Nephron progenitor cell (in vitro differentiated cells): Measurements from ENCODE around the gene ZNF700.
"Not testable (repeated sequence)": the region's sequence is repeated elsewhere in the genome, so short reads cannot be mapped to it uniquely, and the experiment has no call there.

Experiments used
- DNase-seq: peaks from one replicate; pipeline ENCODE4 v3.0.0; 2021
- H3K27ac Mint-ChIP-seq: 2 replicates; pipeline ENCODE4 v1.8.0; 2021; ENCODE audit warnings: mild to moderate bottlenecking, moderate library complexity, mixed read lengths
- H3K27me3 Mint-ChIP-seq: 2 replicates; pipeline ENCODE4 v1.8.0; 2021; ENCODE audit warnings: mild to moderate bottlenecking, low read depth, mixed read lengths; ENCODE audit not compliant: poor library complexity
- H3K36me3 Mint-ChIP-seq: 2 replicates; pipeline ENCODE4 v1.8.0; 2021; ENCODE audit warnings: low read depth, mixed read lengths
- H3K4me1 Mint-ChIP-seq: 2 replicates; pipeline ENCODE4 v1.8.0; 2021; ENCODE audit warnings: mixed read lengths
- H3K4me3 Mint-ChIP-seq: 2 replicates; pipeline ENCODE4 v1.8.0; 2021; ENCODE audit warnings: mild to moderate bottlenecking, moderate library complexity, mixed read lengths
- H3K9me3 Mint-ChIP-seq: 2 replicates; pipeline ENCODE4 v1.8.0; 2021; ENCODE audit warnings: mild to moderate bottlenecking, moderate library complexity, mixed read lengths
- TF ChIP-seq, protein P1 (sequence below): fragments of 200-600 bp; sonication (generic); IDR thresholded peaks from 2 replicates; pipeline ENCODE4 v1.5.0; 2021; ENCODE audit warnings: antibody characterized with exemption

The ZNF700 gene

DNA sequence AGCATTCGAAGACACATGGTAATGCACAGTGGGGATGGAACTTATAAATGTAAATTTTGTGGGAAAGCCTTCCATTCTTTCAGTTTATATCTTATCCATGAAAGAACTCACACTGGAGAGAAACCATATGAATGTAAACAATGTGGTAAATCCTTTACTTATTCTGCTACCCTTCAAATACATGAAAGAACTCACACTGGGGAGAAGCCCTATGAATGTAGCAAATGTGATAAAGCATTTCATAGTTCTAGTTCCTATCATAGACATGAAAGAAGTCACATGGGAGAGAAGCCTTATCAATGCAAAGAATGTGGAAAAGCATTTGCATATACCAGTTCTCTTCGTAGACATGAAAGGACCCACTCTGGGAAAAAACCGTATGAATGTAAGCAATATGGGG, 23.7 kb downstream of the ZNF700 start:
- Mint-ChIP-seq H3K4me3 (no peak overlapping the region), H3K9me3 (peaks cover 100% of the 10 kb centered on the region), H3K36me3 (peaks cover 100% of the 10 kb centered on the region), H3K27ac (no peak overlapping the region), H3K27me3 (peaks cover 8% of the 10 kb centered on the region), H3K4me1 (no peaks in the 10 kb centered on the region)
- no peak for DNase-seq
- TF ChIP-seq, protein P1, sequence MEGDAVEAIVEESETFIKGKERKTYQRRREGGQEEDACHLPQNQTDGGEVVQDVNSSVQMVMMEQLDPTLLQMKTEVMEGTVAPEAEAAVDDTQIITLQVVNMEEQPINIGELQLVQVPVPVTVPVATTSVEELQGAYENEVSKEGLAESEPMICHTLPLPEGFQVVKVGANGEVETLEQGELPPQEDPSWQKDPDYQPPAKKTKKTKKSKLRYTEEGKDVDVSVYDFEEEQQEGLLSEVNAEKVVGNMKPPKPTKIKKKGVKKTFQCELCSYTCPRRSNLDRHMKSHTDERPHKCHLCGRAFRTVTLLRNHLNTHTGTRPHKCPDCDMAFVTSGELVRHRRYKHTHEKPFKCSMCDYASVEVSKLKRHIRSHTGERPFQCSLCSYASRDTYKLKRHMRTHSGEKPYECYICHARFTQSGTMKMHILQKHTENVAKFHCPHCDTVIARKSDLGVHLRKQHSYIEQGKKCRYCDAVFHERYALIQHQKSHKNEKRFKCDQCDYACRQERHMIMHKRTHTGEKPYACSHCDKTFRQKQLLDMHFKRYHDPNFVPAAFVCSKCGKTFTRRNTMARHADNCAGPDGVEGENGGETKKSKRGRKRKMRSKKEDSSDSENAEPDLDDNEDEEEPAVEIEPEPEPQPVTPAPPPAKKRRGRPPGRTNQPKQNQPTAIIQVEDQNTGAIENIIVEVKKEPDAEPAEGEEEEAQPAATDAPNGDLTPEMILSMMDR: no peak

DNA sequence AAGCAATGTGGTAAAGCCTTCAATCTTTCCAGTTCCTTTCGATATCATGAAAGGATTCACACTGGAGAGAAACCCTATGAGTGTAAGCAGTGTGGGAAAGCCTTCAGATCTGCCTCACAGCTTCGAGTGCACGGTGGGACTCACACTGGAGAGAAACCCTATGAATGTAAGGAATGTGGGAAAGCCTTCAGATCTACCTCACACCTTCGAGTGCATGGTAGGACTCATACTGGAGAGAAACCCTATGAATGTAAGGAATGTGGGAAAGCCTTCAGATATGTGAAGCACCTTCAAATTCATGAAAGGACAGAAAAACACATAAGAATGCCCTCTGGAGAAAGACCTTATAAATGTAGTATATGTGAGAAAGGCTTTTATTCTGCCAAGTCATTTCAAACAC, 24.3 kb downstream of the ZNF700 start:
- Mint-ChIP-seq H3K4me3 (no peak overlapping the region), H3K9me3 (peaks cover 100% of the 10 kb centered on the region), H3K4me1 (no peaks in the 10 kb centered on the region), H3K27ac (no peak overlapping the region), H3K27me3 (peaks cover 8% of the 10 kb centered on the region), H3K36me3 (peaks cover 99% of the 10 kb centered on the region)
- DNase-seq: no peak
- TF ChIP-seq, protein P1: no peak

DNA sequence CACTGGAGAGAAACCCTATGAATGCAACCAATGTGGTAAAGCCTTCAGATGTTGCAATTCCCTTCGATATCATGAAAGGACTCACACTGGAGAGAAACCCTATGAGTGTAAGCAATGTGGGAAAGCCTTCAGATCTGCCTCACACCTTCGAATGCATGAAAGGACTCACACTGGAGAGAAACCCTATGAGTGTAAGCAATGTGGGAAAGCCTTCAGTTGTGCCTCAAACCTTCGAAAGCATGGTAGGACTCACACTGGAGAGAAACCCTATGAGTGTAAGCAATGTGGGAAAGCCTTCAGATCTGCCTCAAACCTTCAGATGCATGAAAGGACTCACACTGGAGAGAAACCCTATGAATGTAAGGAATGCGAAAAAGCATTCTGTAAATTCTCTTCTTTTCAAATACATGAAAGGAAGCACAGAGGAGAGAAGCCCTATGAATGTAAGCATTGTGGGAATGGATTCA, 24.7 kb downstream of the ZNF700 start:
- not testable (repeated sequence) for DNase-seq, H3K27ac Mint-ChIP-seq, H3K4me1 Mint-ChIP-seq, H3K27me3 Mint-ChIP-seq, H3K4me3 Mint-ChIP-seq
- Mint-ChIP-seq H3K36me3 (peaks cover 95% of the 10 kb centered on the region), H3K9me3 (peaks cover 100% of the 10 kb centered on the region)

DNA sequence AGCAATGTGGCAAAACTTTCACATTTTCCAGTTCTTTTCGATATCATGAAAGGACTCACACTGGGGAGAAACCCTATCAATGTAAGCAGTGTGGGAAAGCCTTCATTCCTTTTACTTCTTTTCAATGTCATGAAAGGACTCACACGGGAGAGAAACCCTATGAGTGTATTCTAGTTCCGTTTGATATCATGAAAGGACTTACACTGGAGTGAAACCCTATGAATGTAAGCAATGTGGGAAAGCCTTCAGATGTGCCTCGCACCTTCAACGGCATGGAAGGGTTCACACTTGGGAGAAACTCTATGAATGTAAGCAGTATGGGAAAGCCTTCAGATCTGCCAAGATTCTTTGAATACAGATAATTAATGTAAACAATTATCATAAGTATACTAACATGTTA, 25.4 kb downstream of the ZNF700 start:
- Mint-ChIP-seq H3K9me3 (peaks cover 100% of the 10 kb centered on the region), H3K4me1 (no peaks in the 10 kb centered on the region), H3K27me3 (peaks cover 8% of the 10 kb centered on the region), H3K27ac (no peak overlapping the region), H3K36me3 (peaks cover 91% of the 10 kb centered on the region), H3K4me3 (no peak overlapping the region)
- TF ChIP-seq, protein P1: no peak
- no peak for DNase-seq

DNA sequence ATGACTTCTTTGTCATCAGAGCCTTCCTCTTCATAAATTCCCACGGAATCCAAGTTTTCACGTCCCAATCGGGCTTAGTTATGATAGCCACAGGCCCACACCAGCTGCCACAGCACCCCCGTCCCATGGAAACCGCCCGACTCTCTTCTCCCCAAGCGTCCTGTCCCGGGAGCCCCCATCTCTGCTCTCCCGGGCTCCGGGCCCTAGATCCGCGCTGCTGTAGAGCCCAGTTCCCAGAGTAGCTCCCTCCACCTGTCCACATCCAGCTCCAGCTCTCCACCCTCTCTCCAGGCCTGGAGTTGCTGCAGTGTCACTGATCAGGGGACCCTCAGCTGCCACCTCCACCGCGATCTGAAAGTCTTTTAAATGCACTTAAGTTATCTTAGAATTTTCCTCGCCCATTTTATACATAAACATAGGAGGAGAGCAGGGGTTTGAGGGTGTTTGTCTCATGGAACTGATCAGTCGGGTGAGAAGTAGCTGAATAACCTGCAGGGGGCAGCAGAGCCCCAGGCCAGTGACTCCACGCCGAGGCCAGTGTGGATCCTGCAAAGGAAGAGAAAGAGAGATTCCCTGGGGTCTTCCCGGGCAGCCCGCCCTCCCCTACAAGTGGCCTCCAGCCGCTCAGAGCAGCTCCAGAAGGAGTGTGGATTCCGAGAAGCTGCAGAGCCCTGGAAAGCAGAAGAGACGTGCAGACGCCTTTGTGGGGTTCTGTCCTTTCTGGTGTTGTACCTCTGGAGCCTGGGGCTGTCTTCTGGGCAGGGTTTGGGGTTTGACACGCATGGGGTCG, 38.9 kb downstream of the ZNF700 start:
- peak; percentile 82 for DNase-seq
- Mint-ChIP-seq H3K36me3 (peaks cover 23% of the 10 kb centered on the region), H3K9me3 (peaks cover 51% of the 10 kb centered on the region), H3K4me3 (peak overlapping the region; percentile 92), H3K27me3 (peaks cover 24% of the 10 kb centered on the region), H3K27ac (peak overlapping the region; percentile 85), H3K4me1 (peaks cover 31% of the 10 kb centered on the region)
- TF ChIP-seq, protein P1: peak; percentile 88

DNA sequence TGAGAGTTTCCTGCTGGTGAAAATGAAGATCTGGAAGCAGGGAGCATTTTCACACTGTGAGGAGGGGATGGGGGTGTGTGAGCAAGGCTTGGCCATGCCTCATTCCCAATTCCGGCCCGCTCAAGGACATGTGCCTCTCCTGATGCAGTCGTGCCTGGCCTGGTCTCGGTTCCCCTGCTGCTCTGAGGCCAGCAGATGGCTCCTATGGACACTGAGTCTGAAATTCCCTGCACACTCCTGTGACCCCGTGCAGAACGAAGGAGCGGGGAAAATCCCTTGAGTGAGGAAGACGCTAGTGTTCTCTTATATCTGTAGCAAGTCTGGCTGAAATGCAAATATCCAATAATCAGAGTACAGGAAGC, 39.6 kb downstream of the ZNF700 start:
- no peak for DNase-seq
- H3K9me3 Mint-ChIP-seq: peaks cover 45% of the 10 kb centered on the region
- H3K27me3 Mint-ChIP-seq: peaks cover 20% of the 10 kb centered on the region
- TF ChIP-seq, protein P1: no peak
- peak overlapping the region; percentile 94 for H3K27ac Mint-ChIP-seq
- peaks cover 31% of the 10 kb centered on the region for H3K4me1 Mint-ChIP-seq
- peak overlapping the region; percentile 92 for H3K4me3 Mint-ChIP-seq
- H3K36me3 Mint-ChIP-seq: peaks cover 25% of the 10 kb centered on the region
